GM23338 (cell line): ENCODE results near the gene ASB1. TPM values are rescaled to one million over a fixed set of nuclear protein-coding genes. Genes with fewer than 3 reads are reported as not detected.
A peak's percentile ranks its signal among the peaks of the same experiment; 100 is the strongest.

ENCODE experiments used
- ATAC-seq: fragments of 200-7000 bp; cut with Tn5 transposase; 3 replicates; pipeline ENCODE4 v1.9.1; 2020
- DNase-seq: peaks from one replicate; pipeline ENCODE4 v3.0.0-alpha.2; 2015; ENCODE audit warnings: low spot score
- H2AFZ ChIP-seq: fragments of 200-600 bp; sonication (generic); 2 replicates; pipeline ENCODE4 v1.8.0; 2016; ENCODE audit warnings: antibody characterized with exemption, mild to moderate bottlenecking, moderate library complexity
- H3F3A ChIP-seq: fragments of 200-600 bp; sonication (generic); replicated peaks from 2 replicates; pipeline ENCODE4 v1.8.0; 2017; ENCODE audit warnings: antibody characterized with exemption, mixed run types, low read depth
- H3K27ac ChIP-seq: fragments of 200-600 bp; sonication (generic); 2 replicates; pipeline ENCODE4 v1.6.1; 2016; ENCODE audit warnings: low read depth
- H3K27me3 ChIP-seq: fragments of 200-600 bp; sonication (generic); 2 replicates; pipeline ENCODE4 v1.8.0; 2016; ENCODE audit warnings: mild to moderate bottlenecking, mixed run types, moderate library complexity; ENCODE audit not compliant: insufficient read depth
- H3K36me3 ChIP-seq: fragments of 200-600 bp; sonication (generic); 2 replicates; pipeline ENCODE4 v1.8.0; 2016; ENCODE audit warnings: mild to moderate bottlenecking; ENCODE audit not compliant: insufficient read depth
- H3K4me1 ChIP-seq: fragments of 200-600 bp; sonication (generic); 2 replicates; pipeline ENCODE4 v1.8.0; 2016; ENCODE audit warnings: mild to moderate bottlenecking, moderate library complexity; ENCODE audit not compliant: insufficient read depth
- H3K4me2 ChIP-seq: fragments of 200-600 bp; sonication (generic); 2 replicates; pipeline ENCODE4 v1.7.1; 2017; ENCODE audit warnings: mixed run types
- H3K4me3 ChIP-seq: fragments of 200-600 bp; sonication (generic); 2 replicates; pipeline ENCODE4 v1.6.1; 2016; ENCODE audit warnings: mixed run types
- H3K79me2 ChIP-seq: fragments of 200-600 bp; sonication (generic); replicated peaks from 2 replicates; pipeline ENCODE4 v1.8.0; 2017; ENCODE audit warnings: mild to moderate bottlenecking; ENCODE audit not compliant: insufficient read depth
- H3K9me2 ChIP-seq: fragments of 200-600 bp; sonication (generic); 2 replicates; pipeline ENCODE4 v1.8.0; 2017; ENCODE audit not compliant: insufficient read depth
- H4K20me1 ChIP-seq: fragments of 200-600 bp; sonication (generic); replicated peaks from 2 replicates; pipeline ENCODE4 v1.8.0; 2017; ENCODE audit warnings: mild to moderate bottlenecking; ENCODE audit not compliant: insufficient read depth
- H3K27ac Mint-ChIP-seq: 2 replicates; pipeline ENCODE4 v1.8.0; 2020; ENCODE audit warnings: inconsistent platforms, mild to moderate bottlenecking, moderate library complexity, mixed read lengths
- H3K27me3 Mint-ChIP-seq: 3 replicates; pipeline ENCODE4 v1.8.0; 2022; ENCODE audit warnings: low read depth, mild to moderate bottlenecking, moderate library complexity, mixed read lengths, inconsistent platforms; ENCODE audit not compliant: insufficient read depth, poor library complexity
- H3K36me3 Mint-ChIP-seq: 3 replicates; pipeline ENCODE4 v1.8.0; 2021; ENCODE audit warnings: low read depth, mild to moderate bottlenecking, inconsistent platforms, moderate library complexity, mixed read lengths
- H3K4me1 Mint-ChIP-seq: 3 replicates; pipeline ENCODE4 v1.8.0; 2020; ENCODE audit warnings: mild to moderate bottlenecking, inconsistent platforms, mixed read lengths
- H3K4me3 Mint-ChIP-seq: 3 replicates; pipeline ENCODE4 v1.8.0; 2021; ENCODE audit warnings: moderate library complexity, mild to moderate bottlenecking, inconsistent platforms, mixed read lengths
- H3K9me3 Mint-ChIP-seq: 3 replicates; pipeline ENCODE4 v1.8.0; 2020; ENCODE audit warnings: moderate library complexity, mild to moderate bottlenecking, inconsistent platforms, mixed read lengths
- CREB1 ChIP-seq: fragments of 250-450 bp; sonication (Bioruptor Pico); IDR thresholded peaks from 2 replicates; pipeline ENCODE4 v1.5.0; 2020; ENCODE audit warnings: low read depth, mild to moderate bottlenecking, moderate library complexity
- EZH2 ChIP-seq: fragments of 200-600 bp; sonication (generic); IDR thresholded peaks from one replicate; pipeline ENCODE4 v1.8.0; 2017; ENCODE audit warnings: antibody characterized with exemption, mild to moderate bottlenecking, low read depth; ENCODE audit not compliant: unreplicated experiment
- EZH2phosphoT487 ChIP-seq: fragments of 200-600 bp; sonication (generic); IDR thresholded peaks from one replicate; pipeline ENCODE4 v1.8.1; 2018; ENCODE audit warnings: antibody characterized with exemption; ENCODE audit not compliant: unreplicated experiment
- JUNB ChIP-seq: IDR thresholded peaks from one replicate; pipeline ENCODE4 v1.6.1; 2016; ENCODE audit warnings: antibody characterized with exemption; ENCODE audit not compliant: unreplicated experiment
- NANOG ChIP-seq: IDR thresholded peaks from 2 replicates; pipeline ENCODE4 v1.6.1; 2016; ENCODE audit warnings: antibody characterized with exemption, borderline replicate concordance
- POLR2AphosphoS5 ChIP-seq: IDR thresholded peaks from 2 replicates; pipeline ENCODE4 v1.6.1; 2016; ENCODE audit warnings: antibody characterized with exemption, low read depth
- REST ChIP-seq: IDR thresholded peaks from one replicate; pipeline ENCODE4 v1.6.1; 2018; ENCODE audit warnings: antibody characterized with exemption; ENCODE audit not compliant: unreplicated experiment
- STAT1 ChIP-seq: IDR thresholded peaks from one replicate; pipeline ENCODE4 v1.6.1; 2016; ENCODE audit warnings: antibody characterized with exemption; ENCODE audit not compliant: unreplicated experiment
- ZNF114 ChIP-seq: fragments of 250-450 bp; sonication (Bioruptor Pico); IDR thresholded peaks from 2 replicates; pipeline ENCODE4 v1.5.0; 2020; ENCODE audit warnings: mild to moderate bottlenecking, moderate library complexity
- ZNF331 ChIP-seq: fragments of 250-450 bp; sonication (Bioruptor Pico); IDR thresholded peaks from 2 replicates; pipeline ENCODE4 v1.5.0; 2020; ENCODE audit warnings: low read depth, mild to moderate bottlenecking, moderate library complexity
- polyA plus RNA-seq: library from polyadenylated mRNA; unstranded; fragments of >200 nt; fragmentation: Nextera tagmentation; extraction: Ambion mirVana; gene quantifications from 2 replicates; pipeline ENCODE4 v1.2.1, GENCODE V29; 2016
- total RNA-seq: library from RNA; depleted of rRNA; stranded (reverse); fragments of >200 nt; shearing (Covaris generic); gene quantifications from 2 replicates; pipeline ENCODE4 v1.2.3, GENCODE V29; 2014
- TF ChIP-seq, protein P1 (sequence below): IDR thresholded peaks from 2 replicates; pipeline ENCODE4 v1.6.1; 2016; ENCODE audit warnings: antibody characterized with exemption
- TF ChIP-seq, protein P2 (sequence below): fragments of 250-450 bp; sonication (Bioruptor Pico); IDR thresholded peaks from 2 replicates; pipeline ENCODE4 v1.5.0; 2020; ENCODE audit warnings: mild to moderate bottlenecking, moderate library complexity
- TF ChIP-seq, protein P3 (sequence below), 2 experiments: fragments of 200-600 bp in 1 of 2; sonication (generic) in 1 of 2; conservative IDR thresholded peaks; 2 replicates each; pipeline versions ENCODE4 v1.5.1 to v1.6.1; 2016 to 2017; ENCODE audit warnings: antibody characterized with exemption in 2 of 2, low read depth in 2 of 2, mild to moderate bottlenecking in 2 of 2, moderate library complexity in 1 of 2

Gene ASB1
- total and polyA plus RNA-seq, 2 experiments from 2014 or later: 21.5 to 23.9 TPM

- no peaks in the 10 kb centered on the region for H3K9me2 ChIP-seq
- no peak for DNase-seq
- H2AFZ ChIP-seq: no peak overlapping the region
- H3K27me3 ChIP-seq: no peaks in the 10 kb centered on the region
- no peak for ATAC-seq
- peaks cover 22% of the 10 kb centered on the region for H3K79me2 ChIP-seq
- Mint-ChIP-seq H3K27ac (no peak overlapping the region), H3K4me1 (peaks cover 30% of the 10 kb centered on the region), H3K36me3 (peaks cover 4% of the 10 kb centered on the region; the same call in 2 of the 3 replicates), H3K27me3 (no peaks in the 10 kb centered on the region), H3K9me3 (peaks cover 3% of the 10 kb centered on the region; the same call in 2 of the 3 replicates), H3K4me3 (peak overlapping the region; percentile 39; the same call in 1 of the 3 replicates)
- H3K27ac ChIP-seq: no peak overlapping the region
- H3F3A ChIP-seq: no peaks in the 10 kb centered on the region
- no peak overlapping the region for H3K4me2 ChIP-seq
- H3K4me3 ChIP-seq: no peak overlapping the region
- 0 out of 2 replicates have a peak, but pooled peaks cover 3% of the 10 kb centered on the region for H3K36me3 ChIP-seq
- H3K4me1 ChIP-seq: peaks cover 25% of the 10 kb centered on the region
- TF ChIP-seq EZH2phosphoT487 (no peak), ZNF114 (no peak), NANOG (no peak), CREB1 (no peak), ZNF331 (CRISPR knock-in tag) (no peak), EZH2 (no peak), REST (no peak), POLR2AphosphoS5 (no peak), JUNB (no peak), STAT1 (no peak)
- TF ChIP-seq, protein P1, sequence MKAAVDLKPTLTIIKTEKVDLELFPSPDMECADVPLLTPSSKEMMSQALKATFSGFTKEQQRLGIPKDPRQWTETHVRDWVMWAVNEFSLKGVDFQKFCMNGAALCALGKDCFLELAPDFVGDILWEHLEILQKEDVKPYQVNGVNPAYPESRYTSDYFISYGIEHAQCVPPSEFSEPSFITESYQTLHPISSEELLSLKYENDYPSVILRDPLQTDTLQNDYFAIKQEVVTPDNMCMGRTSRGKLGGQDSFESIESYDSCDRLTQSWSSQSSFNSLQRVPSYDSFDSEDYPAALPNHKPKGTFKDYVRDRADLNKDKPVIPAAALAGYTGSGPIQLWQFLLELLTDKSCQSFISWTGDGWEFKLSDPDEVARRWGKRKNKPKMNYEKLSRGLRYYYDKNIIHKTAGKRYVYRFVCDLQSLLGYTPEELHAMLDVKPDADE: no peak
- TF ChIP-seq, protein P2, sequence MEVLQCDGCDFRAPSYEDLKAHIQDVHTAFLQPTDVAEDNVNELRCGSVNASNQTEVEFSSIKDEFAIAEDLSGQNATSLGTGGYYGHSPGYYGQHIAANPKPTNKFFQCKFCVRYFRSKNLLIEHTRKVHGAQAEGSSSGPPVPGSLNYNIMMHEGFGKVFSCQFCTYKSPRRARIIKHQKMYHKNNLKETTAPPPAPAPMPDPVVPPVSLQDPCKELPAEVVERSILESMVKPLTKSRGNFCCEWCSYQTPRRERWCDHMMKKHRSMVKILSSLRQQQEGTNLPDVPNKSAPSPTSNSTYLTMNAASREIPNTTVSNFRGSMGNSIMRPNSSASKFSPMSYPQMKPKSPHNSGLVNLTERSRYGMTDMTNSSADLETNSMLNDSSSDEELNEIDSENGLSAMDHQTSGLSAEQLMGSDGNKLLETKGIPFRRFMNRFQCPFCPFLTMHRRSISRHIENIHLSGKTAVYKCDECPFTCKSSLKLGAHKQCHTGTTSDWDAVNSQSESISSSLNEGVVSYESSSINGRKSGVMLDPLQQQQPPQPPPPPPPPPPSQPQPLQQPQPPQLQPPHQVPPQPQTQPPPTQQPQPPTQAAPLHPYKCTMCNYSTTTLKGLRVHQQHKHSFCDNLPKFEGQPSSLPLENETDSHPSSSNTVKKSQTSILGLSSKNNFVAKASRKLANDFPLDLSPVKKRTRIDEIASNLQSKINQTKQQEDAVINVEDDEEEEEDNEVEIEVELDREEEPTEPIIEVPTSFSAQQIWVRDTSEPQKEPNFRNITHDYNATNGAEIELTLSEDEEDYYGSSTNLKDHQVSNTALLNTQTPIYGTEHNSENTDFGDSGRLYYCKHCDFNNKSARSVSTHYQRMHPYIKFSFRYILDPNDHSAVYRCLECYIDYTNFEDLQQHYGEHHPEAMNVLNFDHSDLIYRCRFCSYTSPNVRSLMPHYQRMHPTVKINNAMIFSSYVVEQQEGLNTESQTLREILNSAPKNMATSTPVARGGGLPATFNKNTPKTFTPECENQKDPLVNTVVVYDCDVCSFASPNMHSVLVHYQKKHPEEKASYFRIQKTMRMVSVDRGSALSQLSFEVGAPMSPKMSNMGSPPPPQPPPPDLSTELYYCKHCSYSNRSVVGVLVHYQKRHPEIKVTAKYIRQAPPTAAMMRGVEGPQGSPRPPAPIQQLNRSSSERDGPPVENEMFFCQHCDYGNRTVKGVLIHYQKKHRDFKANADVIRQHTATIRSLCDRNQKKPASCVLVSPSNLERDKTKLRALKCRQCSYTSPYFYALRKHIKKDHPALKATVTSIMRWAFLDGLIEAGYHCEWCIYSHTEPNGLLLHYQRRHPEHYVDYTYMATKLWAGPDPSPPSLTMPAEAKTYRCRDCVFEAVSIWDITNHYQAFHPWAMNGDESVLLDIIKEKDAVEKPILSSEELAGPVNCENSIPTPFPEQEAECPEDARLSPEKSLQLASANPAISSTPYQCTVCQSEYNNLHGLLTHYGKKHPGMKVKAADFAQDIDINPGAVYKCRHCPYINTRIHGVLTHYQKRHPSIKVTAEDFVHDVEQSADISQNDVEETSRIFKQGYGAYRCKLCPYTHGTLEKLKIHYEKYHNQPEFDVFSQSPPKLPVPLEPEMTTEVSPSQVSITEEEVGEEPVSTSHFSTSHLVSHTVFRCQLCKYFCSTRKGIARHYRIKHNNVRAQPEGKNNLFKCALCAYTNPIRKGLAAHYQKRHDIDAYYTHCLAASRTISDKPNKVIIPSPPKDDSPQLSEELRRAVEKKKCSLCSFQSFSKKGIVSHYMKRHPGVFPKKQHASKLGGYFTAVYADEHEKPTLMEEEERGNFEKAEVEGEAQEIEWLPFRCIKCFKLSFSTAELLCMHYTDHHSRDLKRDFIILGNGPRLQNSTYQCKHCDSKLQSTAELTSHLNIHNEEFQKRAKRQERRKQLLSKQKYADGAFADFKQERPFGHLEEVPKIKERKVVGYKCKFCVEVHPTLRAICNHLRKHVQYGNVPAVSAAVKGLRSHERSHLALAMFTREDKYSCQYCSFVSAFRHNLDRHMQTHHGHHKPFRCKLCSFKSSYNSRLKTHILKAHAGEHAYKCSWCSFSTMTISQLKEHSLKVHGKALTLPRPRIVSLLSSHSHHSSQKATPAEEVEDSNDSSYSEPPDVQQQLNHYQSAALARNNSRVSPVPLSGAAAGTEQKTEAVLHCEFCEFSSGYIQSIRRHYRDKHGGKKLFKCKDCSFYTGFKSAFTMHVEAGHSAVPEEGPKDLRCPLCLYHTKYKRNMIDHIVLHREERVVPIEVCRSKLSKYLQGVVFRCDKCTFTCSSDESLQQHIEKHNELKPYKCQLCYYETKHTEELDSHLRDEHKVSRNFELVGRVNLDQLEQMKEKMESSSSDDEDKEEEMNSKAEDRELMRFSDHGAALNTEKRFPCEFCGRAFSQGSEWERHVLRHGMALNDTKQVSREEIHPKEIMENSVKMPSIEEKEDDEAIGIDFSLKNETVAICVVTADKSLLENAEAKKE (CRISPR knock-in tag): no peak
- TF ChIP-seq, protein P3, sequence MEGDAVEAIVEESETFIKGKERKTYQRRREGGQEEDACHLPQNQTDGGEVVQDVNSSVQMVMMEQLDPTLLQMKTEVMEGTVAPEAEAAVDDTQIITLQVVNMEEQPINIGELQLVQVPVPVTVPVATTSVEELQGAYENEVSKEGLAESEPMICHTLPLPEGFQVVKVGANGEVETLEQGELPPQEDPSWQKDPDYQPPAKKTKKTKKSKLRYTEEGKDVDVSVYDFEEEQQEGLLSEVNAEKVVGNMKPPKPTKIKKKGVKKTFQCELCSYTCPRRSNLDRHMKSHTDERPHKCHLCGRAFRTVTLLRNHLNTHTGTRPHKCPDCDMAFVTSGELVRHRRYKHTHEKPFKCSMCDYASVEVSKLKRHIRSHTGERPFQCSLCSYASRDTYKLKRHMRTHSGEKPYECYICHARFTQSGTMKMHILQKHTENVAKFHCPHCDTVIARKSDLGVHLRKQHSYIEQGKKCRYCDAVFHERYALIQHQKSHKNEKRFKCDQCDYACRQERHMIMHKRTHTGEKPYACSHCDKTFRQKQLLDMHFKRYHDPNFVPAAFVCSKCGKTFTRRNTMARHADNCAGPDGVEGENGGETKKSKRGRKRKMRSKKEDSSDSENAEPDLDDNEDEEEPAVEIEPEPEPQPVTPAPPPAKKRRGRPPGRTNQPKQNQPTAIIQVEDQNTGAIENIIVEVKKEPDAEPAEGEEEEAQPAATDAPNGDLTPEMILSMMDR (conservative IDR thresholded peaks at IDR 0.05; ENCODE audit: low read depth in 2 of 2): no peak
- no peaks in the 10 kb centered on the region; the same call in 1 of the 2 replicates for H4K20me1 ChIP-seq
These were observed 2.4 kb upstream of the ASB1 start for GRCh38 chr2:238424313-238424700.
